CD8-positive, alpha-beta memory T cell (primary cell): ENCODE results near the gene KIF5C. TPM values are rescaled to one million over a fixed set of nuclear protein-coding genes. Genes with fewer than 3 reads are reported as not detected.

Experiments used
- CTCF ChIA-PET: fragments of 350-600 bp; sonication (Branson Sonifier 250); formaldehyde crosslinking; loops from one replicate; lab custom pipeline; 2021; ENCODE audit warnings: antibody characterized with exemption; lab: Charles Lee
- POLR2A ChIA-PET: fragments of 350-600 bp; sonication (Branson Sonifier 250); formaldehyde crosslinking; loops from one replicate; lab custom pipeline; 2021; ENCODE audit warnings: antibody characterized with exemption; lab: Charles Lee
- DNase-seq, 5 donors: peaks; one replicate each; pipeline versions ENCODE4 v3.0.0 to v3.0.0-alpha.2; 2020 to 2022; ENCODE audit warnings: mixed read lengths in 1 of 5
- H3K27ac ChIP-seq: one replicate; pipeline ENCODE4 v1.7.0; 2013; ENCODE audit warnings: low read depth, mild to moderate bottlenecking, low read length, moderate library complexity
- H3K27me3 ChIP-seq: 2 replicates; pipeline ENCODE4 v1.7.0; 2013; ENCODE audit warnings: low read length, mild to moderate bottlenecking; ENCODE audit not compliant: insufficient read depth, poor library complexity, severe bottlenecking
- H3K36me3 ChIP-seq: 2 replicates; pipeline ENCODE4 v1.7.0; 2013; ENCODE audit warnings: mild to moderate bottlenecking, low read length, moderate library complexity; ENCODE audit not compliant: insufficient read depth
- H3K4me1 ChIP-seq: 2 replicates; pipeline ENCODE4 v1.7.0; 2013; ENCODE audit warnings: mild to moderate bottlenecking, low read length, moderate library complexity; ENCODE audit not compliant: insufficient read depth
- H3K4me3 ChIP-seq: 2 replicates; pipeline ENCODE4 v1.7.0; 2013; ENCODE audit warnings: mild to moderate bottlenecking, low read length
- H3K9me3 ChIP-seq: 2 replicates; pipeline ENCODE4 v1.7.0; 2013; ENCODE audit warnings: mild to moderate bottlenecking, low read length
- H3K27ac Mint-ChIP-seq, 8 donors: one replicate each; pipeline ENCODE4 v1.8.0; 2020 to 2021; ENCODE audit warnings: mixed read lengths in 8 of 8, mild to moderate bottlenecking in 6 of 8, inconsistent platforms in 3 of 8, moderate library complexity in 3 of 8
- H3K27me3 Mint-ChIP-seq, 2 donors: one replicate each; pipeline ENCODE4 v1.8.0; 2020 to 2021; ENCODE audit warnings: mixed read lengths in 2 of 2, mild to moderate bottlenecking in 1 of 2, moderate library complexity in 1 of 2
- H3K36me3 Mint-ChIP-seq, 3 donors: one replicate each; pipeline ENCODE4 v1.8.0; 2020 to 2021; ENCODE audit warnings: mixed read lengths in 3 of 3, inconsistent platforms in 1 of 3, mild to moderate bottlenecking in 1 of 3
- H3K4me1 Mint-ChIP-seq, 3 donors: one replicate each; pipeline ENCODE4 v1.8.0; 2020 to 2021; ENCODE audit warnings: mixed read lengths in 3 of 3, inconsistent platforms in 1 of 3, mild to moderate bottlenecking in 1 of 3
- H3K4me3 Mint-ChIP-seq, 7 donors: one replicate each; pipeline ENCODE4 v1.8.0; 2020 to 2021; ENCODE audit warnings: mixed read lengths in 7 of 7, mild to moderate bottlenecking in 6 of 7, moderate library complexity in 4 of 7, inconsistent platforms in 2 of 7
- H3K9me3 Mint-ChIP-seq, 5 donors: one replicate each; pipeline ENCODE4 v1.8.0; 2020 to 2022; ENCODE audit warnings: mixed read lengths in 5 of 5, mild to moderate bottlenecking in 3 of 5, moderate library complexity in 2 of 5, inconsistent platforms in 1 of 5
- polyA plus RNA-seq: library from polyadenylated mRNA; unstranded; fragments of 300-500 nt; fragmentation: Illumina TruSeq; gene quantifications from one replicate; pipeline ENCODE4 v1.2.3, GENCODE V29; 2021
- total RNA-seq, 2 experiments: library from RNA; stranded (reverse); gene quantifications; one replicate each; pipeline ENCODE4 v1.2.3, GENCODE V29; 2021

The KIF5C gene
- total and polyA plus RNA-seq, 3 experiments from 2014 or later, result 3.4 to 19.8 (median 18.2) TPM

DNA sequence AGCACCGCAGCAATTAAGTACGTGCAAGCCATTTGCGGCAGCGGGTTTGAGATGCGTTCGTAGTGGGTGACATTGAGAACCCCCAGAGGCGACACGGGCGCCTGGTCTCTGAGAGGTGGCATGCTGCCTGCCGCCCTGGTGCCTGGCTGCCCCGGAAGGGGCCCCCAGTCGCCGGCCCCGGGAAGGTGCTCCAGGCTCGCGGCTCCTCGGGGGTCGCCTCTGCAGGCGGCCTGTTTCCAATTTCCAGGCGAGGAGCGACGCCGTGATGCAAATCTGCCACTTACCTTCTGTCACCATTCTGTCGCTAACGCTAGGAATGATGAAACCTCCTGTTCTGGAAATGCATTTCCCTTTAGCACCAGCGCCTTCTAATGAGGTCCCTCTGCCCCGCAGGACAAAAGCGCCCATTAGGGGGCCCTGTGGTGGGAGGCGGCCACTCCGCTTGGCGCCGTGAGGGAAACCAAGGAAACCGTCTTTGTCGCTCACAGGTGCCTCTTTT lies 13.0 kb downstream of the KIF5C start:
- H3K27me3 Mint-ChIP-seq, result peaks cover 15 to 55% of the 10 kb centered on the region in 2 donors
- POLR2A ChIA-PET, result interaction anchor here (1.1 kb wide), 1 partner anchor 12 kb away, joined by 3 read pairs; no protein-coding TSS in a partner anchor
- H3K4me3 ChIP-seq, result peak overlapping the region; percentile 16

DNA sequence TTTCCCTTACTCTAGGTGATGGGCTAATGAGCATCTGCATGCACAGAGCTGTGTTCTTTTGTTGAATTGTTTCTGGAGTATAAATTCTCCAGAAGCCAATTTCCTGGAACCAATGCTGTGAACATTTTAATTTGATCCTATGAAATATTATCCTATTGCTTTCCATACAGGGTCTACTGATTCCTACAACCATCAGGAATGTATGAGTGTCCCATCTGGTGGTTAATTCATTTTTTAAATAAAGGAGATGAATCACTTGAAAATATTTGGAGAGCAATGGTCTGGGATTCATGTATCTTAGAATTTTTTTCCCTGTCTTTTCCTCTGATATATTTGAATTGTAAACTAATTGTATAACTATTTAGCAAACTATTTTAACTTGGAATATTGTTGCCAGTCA lies 14.0 kb downstream of the KIF5C start:
- no peak overlapping the region for H3K27ac ChIP-seq
- peak overlapping the region; percentile 41 to 84 (median 75) for H3K4me3 Mint-ChIP-seq
- H3K27me3 ChIP-seq, result peaks cover 5% of the 10 kb centered on the region
- no peaks in the 10 kb centered on the region for H3K36me3 ChIP-seq
- DNase-seq, result no peak
- POLR2A ChIA-PET, result interaction anchor here (1.1 kb wide), 1 partner anchor 13 kb away, joined by 3 read pairs; no protein-coding TSS in a partner anchor
- peaks cover 0 to 12% (median 7%) of the 10 kb centered on the region in 3 donors for H3K36me3 Mint-ChIP-seq
- no peaks in the 10 kb centered on the region for H3K9me3 ChIP-seq
- CTCF ChIA-PET, result no interaction called here
- H3K27ac Mint-ChIP-seq, result peak overlapping the region in 1 of 8 donors; percentile 44
- no peak overlapping the region for H3K4me3 ChIP-seq
- peaks cover 14% of the 10 kb centered on the region for H3K4me1 ChIP-seq
- H3K9me3 Mint-ChIP-seq, result peaks cover 7 to 13% (median 9%) of the 10 kb centered on the region in 5 donors
- H3K4me1 Mint-ChIP-seq, result peaks cover 17 to 28% (median 21%) of the 10 kb centered on the region in 3 donors
- H3K27me3 Mint-ChIP-seq, result peaks cover 15 to 63% of the 10 kb centered on the region in 2 donors

More for the DNA sequence above, 13.0 kb downstream of the KIF5C start:
- CTCF ChIA-PET, result no interaction called here
- Mint-ChIP-seq H3K4me3 (peak overlapping the region; percentile 74 to 91 (median 87)), H3K27ac (peak overlapping the region; percentile 23 to 88 (median 62)), H3K36me3 (peaks cover 0 to 3% (median 0%) of the 10 kb centered on the region in 3 donors), H3K9me3 (peaks cover 0 to 7% (median 5%) of the 10 kb centered on the region in 5 donors), H3K4me1 (peaks cover 14 to 22% (median 17%) of the 10 kb centered on the region in 3 donors)
- peaks cover 5% of the 10 kb centered on the region for H3K27me3 ChIP-seq
- no peak overlapping the region for H3K27ac ChIP-seq
- H3K9me3 ChIP-seq, result no peaks in the 10 kb centered on the region
- peak in 1 of 5 donors; percentile 15 for DNase-seq
- H3K36me3 ChIP-seq, result no peaks in the 10 kb centered on the region
- peaks cover 14% of the 10 kb centered on the region for H3K4me1 ChIP-seq

DNA sequence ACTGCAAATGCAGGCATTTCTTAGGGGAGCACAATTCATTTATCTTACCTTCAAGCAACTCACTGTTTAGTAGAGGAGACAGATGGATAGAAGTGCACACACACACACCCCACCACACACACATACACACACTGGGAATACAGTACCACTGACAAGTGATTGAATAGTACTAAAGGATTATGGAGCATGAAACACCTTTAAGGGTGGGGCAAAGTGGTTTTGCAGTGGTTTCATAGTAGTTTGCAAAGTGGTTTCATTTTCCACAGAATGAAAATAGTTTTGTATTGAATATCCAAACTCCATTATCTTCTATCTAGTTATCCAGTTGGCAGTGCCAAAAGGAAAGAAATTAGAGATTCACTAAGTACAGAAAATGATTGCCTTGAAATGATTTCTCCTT lies 18.9 kb downstream of the KIF5C start:
- POLR2A ChIA-PET, result no interaction called here
- CTCF ChIA-PET, result no interaction called here

DNA sequence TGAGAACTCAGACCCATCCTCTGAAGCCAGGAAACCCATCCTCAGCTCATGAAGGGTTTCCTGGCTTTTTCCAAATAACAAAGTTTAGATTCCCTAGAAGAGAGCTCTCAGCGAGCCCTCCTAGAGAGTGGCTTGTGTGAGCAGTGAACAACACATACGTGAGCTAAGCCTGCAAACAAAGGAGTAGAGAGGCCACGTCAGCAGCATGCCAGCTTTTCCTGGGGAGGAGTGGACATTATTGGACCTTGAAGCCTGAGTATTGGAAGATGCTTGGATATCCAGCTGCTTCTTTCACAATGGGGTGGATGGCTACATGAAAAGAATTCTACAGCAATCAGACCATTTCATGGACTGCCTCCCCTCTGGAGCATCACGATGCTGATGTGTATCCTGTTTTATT lies 21.1 kb downstream of the KIF5C start:
- Histone ChIP-seq H3K27me3 (no peaks in the 10 kb centered on the region), H3K4me3 (no peak overlapping the region), H3K4me1 (no peaks in the 10 kb centered on the region), H3K27ac (no peak overlapping the region), H3K9me3 (no peaks in the 10 kb centered on the region), H3K36me3 (no peaks in the 10 kb centered on the region)
- Mint-ChIP-seq H3K4me1 (peaks cover 3 to 8% (median 8%) of the 10 kb centered on the region in 3 donors), H3K4me3 (no peak overlapping the region), H3K9me3 (peaks cover 7 to 11% (median 9%) of the 10 kb centered on the region in 5 donors), H3K36me3 (peaks cover 0 to 12% (median 7%) of the 10 kb centered on the region in 3 donors), H3K27ac (no peak overlapping the region), H3K27me3 (peaks cover 0 to 24% of the 10 kb centered on the region in 2 donors)
- POLR2A ChIA-PET, result no interaction called here
- no peak for DNase-seq
- CTCF ChIA-PET, result no interaction called here

More for the DNA sequence above, 18.9 kb downstream of the KIF5C start:
- peaks cover 3 to 9% (median 8%) of the 10 kb centered on the region in 3 donors for H3K4me1 Mint-ChIP-seq
- H3K36me3 ChIP-seq, result no peaks in the 10 kb centered on the region
- no peak overlapping the region for H3K27ac ChIP-seq
- no peaks in the 10 kb centered on the region for H3K4me1 ChIP-seq
- peaks cover 5% of the 10 kb centered on the region for H3K27me3 ChIP-seq
- H3K9me3 Mint-ChIP-seq, result peaks cover 7 to 13% (median 9%) of the 10 kb centered on the region in 5 donors
- no peaks in the 10 kb centered on the region for H3K9me3 ChIP-seq
- peaks cover 0 to 12% (median 7%) of the 10 kb centered on the region in 3 donors for H3K36me3 Mint-ChIP-seq
- no peak overlapping the region for H3K27ac Mint-ChIP-seq
- H3K27me3 Mint-ChIP-seq, result peaks cover 4 to 39% of the 10 kb centered on the region in 2 donors
- no peak overlapping the region for H3K4me3 ChIP-seq
- DNase-seq, result no peak
- no peak overlapping the region for H3K4me3 Mint-ChIP-seq

DNA sequence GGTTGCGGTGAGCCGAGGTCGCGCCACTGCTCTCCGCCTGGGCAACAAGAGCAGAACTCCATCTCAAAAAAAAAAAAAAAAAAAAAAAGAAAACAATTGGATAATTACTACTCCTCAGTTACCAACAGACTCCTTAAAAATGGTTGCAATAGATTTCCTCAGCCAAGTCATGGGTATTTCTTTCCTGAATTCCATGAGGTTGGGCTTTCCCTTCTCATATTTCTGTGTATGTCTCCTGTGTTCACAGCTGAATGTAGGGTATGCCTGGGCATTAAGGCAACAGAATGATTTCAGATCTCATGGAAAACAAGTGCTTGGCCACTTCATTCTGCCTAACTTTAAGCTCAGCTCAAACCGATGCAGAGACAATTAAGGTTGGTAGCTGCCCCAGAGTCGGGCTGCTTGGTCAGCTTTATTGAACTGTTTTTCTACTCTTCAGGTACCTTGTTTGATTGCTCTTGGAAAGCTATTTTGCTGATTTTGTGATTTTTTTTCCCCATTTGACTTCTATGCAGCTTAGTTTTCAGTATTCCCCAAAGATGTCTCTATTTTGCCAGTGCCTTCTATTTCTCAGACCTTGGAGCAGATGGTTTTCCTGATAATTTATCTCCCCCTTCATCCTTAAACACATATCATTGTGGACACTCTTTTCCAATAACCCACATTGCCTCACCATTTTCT lies 24.8 kb downstream of the KIF5C start:
- ChIA-PET CTCF (interaction anchor here (0.8 kb wide), 1 partner anchor 11 kb away, joined by 3 read pairs; no protein-coding TSS in a partner anchor), POLR2A (no interaction called here)
- Mint-ChIP-seq H3K4me1 (peaks cover 0 to 3% (median 0%) of the 10 kb centered on the region in 3 donors), H3K4me3 (no peak overlapping the region), H3K9me3 (no peaks in the 10 kb centered on the region), H3K27me3 (peaks cover 3 to 11% of the 10 kb centered on the region in 2 donors), H3K27ac (no peak overlapping the region), H3K36me3 (peaks cover 0 to 2% (median 0%) of the 10 kb centered on the region in 3 donors)
- no peak for DNase-seq
- Histone ChIP-seq H3K4me3 (no peak overlapping the region), H3K9me3 (no peaks in the 10 kb centered on the region), H3K4me1 (no peaks in the 10 kb centered on the region), H3K36me3 (no peaks in the 10 kb centered on the region), H3K27me3 (no peaks in the 10 kb centered on the region), H3K27ac (no peak overlapping the region)

DNA sequence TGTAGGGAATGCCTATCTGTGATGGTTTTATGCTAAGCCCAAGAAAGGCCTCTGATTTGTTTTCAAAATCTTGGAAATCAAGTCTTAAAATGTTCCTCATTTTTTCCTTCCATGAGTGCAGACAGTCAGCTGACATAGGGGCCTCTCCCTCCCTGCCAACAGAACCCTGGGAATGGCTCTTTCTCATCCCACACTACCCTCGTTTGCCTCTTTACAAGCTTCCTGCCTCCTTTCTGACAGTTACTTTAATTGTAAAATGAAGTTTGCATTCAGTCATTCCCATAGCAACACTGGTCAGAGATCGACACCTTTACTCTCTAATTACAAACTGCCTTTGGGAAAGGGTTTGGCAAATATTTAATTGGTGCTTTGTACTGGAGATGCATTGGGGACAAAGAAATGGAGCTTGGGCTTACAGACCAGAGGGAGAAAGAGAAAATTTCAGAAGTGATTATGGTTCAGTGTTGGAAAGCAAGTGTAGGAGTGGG lies 25.4 kb downstream of the KIF5C start:
- CTCF ChIA-PET, result interaction anchor here (0.8 kb wide), 1 partner anchor 10 kb away, joined by 3 read pairs; no protein-coding TSS in a partner anchor
- POLR2A ChIA-PET, result no interaction called here
- H3K36me3 ChIP-seq, result no peaks in the 10 kb centered on the region
- no peaks in the 10 kb centered on the region for H3K27me3 ChIP-seq
- H3K27ac ChIP-seq, result no peak overlapping the region
- Mint-ChIP-seq H3K4me3 (no peak overlapping the region), H3K9me3 (peaks cover 0 to under 1% (median 0%) of the 10 kb centered on the region in 5 donors), H3K27ac (no peak overlapping the region), H3K36me3 (peaks cover 0 to 2% (median 0%) of the 10 kb centered on the region in 3 donors), H3K27me3 (peaks cover 5 to 11% of the 10 kb centered on the region in 2 donors), H3K4me1 (peaks cover 0 to 3% (median 0%) of the 10 kb centered on the region in 3 donors)
- H3K4me1 ChIP-seq, result no peaks in the 10 kb centered on the region
- DNase-seq, result no peak
- no peak overlapping the region for H3K4me3 ChIP-seq
- H3K9me3 ChIP-seq, result no peaks in the 10 kb centered on the region

DNA sequence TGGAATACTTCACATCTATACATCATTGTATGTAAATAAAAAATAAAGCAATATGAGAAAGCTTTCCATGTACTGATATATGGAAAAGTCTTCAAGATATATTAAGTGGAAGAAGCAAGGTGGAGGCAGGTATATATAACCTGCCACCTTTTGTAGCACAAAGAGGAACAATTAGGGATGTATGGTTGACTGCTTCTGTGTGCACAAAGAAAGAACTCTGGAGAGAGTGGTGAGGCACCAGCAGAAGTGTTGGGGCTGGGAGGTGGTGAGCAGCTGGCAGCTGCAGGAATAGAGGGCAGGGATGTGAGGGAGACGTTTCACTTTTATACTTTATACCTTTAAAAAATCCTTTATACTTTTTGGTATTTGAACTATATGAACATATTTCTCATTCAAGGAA lies 26.1 kb downstream of the KIF5C start:
- H3K27ac ChIP-seq, result no peak overlapping the region
- POLR2A ChIA-PET, result no interaction called here
- DNase-seq, result no peak
- no peaks in the 10 kb centered on the region for H3K27me3 ChIP-seq
- peaks cover 0 to 3% (median 2%) of the 10 kb centered on the region in 3 donors for H3K36me3 Mint-ChIP-seq
- no peaks in the 10 kb centered on the region for H3K4me1 ChIP-seq
- peaks cover 0 to 2% (median 0%) of the 10 kb centered on the region in 5 donors for H3K9me3 Mint-ChIP-seq
- no peak overlapping the region for H3K4me3 Mint-ChIP-seq
- H3K27ac Mint-ChIP-seq, result no peak overlapping the region
- no peak overlapping the region for H3K4me3 ChIP-seq
- CTCF ChIA-PET, result no interaction called here
- peaks cover 7 to 11% of the 10 kb centered on the region in 2 donors for H3K27me3 Mint-ChIP-seq
- H3K36me3 ChIP-seq, result no peaks in the 10 kb centered on the region
- no peaks in the 10 kb centered on the region for H3K9me3 ChIP-seq
- H3K4me1 Mint-ChIP-seq, result peaks cover 0 to 3% (median 2%) of the 10 kb centered on the region in 3 donors

DNA sequence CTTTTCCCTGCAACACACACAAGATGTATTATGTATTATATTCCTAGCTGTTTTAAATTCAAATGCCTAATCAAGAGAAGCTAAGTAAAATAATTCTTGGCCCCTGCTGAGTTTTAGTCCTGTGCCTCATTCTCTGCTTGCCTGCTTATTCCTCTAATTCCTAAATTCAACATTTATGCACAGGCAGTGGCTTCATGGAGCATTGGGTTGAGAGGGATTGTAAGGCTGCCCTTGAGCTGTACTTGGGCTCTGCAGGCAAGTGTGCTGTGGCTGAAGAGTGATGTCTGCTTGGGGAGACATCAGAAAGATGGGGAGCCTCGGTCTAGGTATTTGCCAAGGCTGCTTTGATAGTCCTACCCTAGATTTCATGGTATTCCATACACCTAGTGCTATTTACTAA lies 27.8 kb downstream of the KIF5C start:
- Histone ChIP-seq H3K36me3 (no peaks in the 10 kb centered on the region), H3K4me1 (no peaks in the 10 kb centered on the region), H3K27ac (no peak overlapping the region), H3K4me3 (no peak overlapping the region), H3K27me3 (no peaks in the 10 kb centered on the region), H3K9me3 (no peaks in the 10 kb centered on the region)
- DNase-seq, result no peak
- Mint-ChIP-seq H3K27ac (peak overlapping the region in 1 of 8 donors; percentile 8), H3K36me3 (peaks cover 0 to 3% (median 2%) of the 10 kb centered on the region in 3 donors), H3K9me3 (peaks cover 0 to 2% (median 0%) of the 10 kb centered on the region in 5 donors), H3K4me3 (no peak overlapping the region), H3K27me3 (peaks cover 6 to 7% of the 10 kb centered on the region in 2 donors), H3K4me1 (peaks cover 0 to 3% (median 2%) of the 10 kb centered on the region in 3 donors)
- CTCF ChIA-PET, result no interaction called here
- POLR2A ChIA-PET, result no interaction called here
